ENCODE results near the gene RNU1-3. TPM values are rescaled to one million over a fixed set of nuclear protein-coding genes. Genes with fewer than 3 reads are reported as not detected.
A peak's percentile ranks its signal among the peaks of the same experiment; 100 is the strongest.
"Not testable (repeated sequence)": the region's sequence is repeated elsewhere in the genome, so short reads cannot be mapped to it uniquely, and the experiment has no call there.

Gene RNU1-3
- total RNA-seq, 2 experiments from 2014 or later, result under 0.01 to 1,968 TPM

- intact Hi-C loops (cut with micrococcal nuclease; ENCODE audit: unreplicated experiment); H3K4me2 ChIP-seq (ENCODE audit: low read length); H3K9me2 ChIP-seq (ENCODE audit: insufficient read depth, low read length); H3K36me3 ChIP-seq (ENCODE audit: insufficient read depth, low read length); H2AFZ ChIP-seq (ENCODE audit: low read length); CTCF ChIA-PET (ENCODE audit: unreplicated experiment); H3K27ac ChIP-seq (ENCODE audit: low read depth, low read length, poor library complexity, severe bottlenecking); H3K9me3 ChIP-seq (ENCODE audit: low read length); H3K4me3 ChIP-seq (ENCODE audit: low read depth, low read length, poor library complexity, severe bottlenecking); BruUV-seq (replicated peaks); H3K79me2 ChIP-seq (ENCODE audit: insufficient read depth, low read depth, low read length); DNase-seq (ENCODE audit: low spot score); H4K20me1 ChIP-seq (ENCODE audit: insufficient read depth, low read length); POLR2A ChIA-PET: not testable (repeated sequence)
- peaks cover 15% of the 10 kb centered on the region for H3K4me1 ChIP-seq (ENCODE audit: insufficient read depth, low read length, poor library complexity, severe bottlenecking)
These were observed 18.5 kb downstream of the RNU1-3 start for GRCh38 chr1:16648250-16648649.

DNA sequence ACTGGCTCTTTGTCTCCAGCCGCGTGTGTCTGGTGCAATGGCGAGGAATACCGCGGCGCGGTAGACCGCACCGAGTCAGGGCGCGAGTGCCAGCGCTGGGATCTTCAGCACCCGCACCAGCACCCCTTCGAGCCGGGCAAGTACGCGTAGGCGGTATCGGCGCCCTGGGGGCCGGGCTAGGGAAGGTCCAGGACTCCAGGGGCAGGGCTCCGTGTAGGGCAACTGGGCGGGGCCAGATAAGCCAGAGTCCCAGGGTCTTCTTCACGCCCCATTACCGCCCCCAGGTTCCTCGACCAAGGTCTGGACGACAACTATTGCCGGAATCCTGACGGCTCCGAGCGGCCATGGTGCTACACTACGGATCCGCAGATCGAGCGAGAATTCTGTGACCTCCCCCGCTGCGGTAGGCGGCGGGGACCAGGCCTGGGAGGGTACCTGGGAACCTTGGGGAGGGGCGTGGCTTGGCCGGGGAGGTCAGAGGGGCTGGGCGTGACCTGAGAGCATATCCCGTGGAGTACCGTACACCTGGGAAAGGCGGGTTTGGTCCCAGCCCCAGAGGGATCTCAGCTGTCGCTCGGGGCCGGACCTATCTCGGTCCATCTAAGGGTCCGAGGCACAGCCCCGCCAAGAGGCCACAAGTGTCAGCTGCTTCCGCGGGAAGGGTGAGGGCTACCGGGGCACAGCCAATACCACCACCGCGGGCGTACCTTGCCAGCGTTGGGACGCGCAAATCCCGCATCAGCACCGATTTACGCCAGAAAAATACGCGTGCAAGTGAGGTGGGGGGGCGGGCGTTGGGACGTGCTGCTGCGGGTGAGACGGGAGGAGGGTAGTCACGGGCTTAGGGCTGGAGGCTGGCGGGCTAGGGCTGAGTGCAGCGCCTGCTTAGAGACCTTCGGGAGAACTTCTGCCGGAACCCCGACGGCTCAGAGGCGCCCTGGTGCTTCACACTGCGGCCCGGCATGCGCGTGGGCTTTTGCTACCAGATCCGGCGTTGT is 19.3 kb downstream of the RNU1-3 start:
- peaks cover 21% of the 10 kb centered on the region for H3K4me1 ChIP-seq (ENCODE audit: insufficient read depth, low read length, poor library complexity, severe bottlenecking)
- H3K9me2 ChIP-seq (ENCODE audit: insufficient read depth, low read length); H3K9me3 ChIP-seq (ENCODE audit: low read length); H3K36me3 ChIP-seq (ENCODE audit: insufficient read depth, low read length); BruUV-seq (replicated peaks); H3K27ac ChIP-seq (ENCODE audit: low read depth, low read length, poor library complexity, severe bottlenecking); intact Hi-C loops (cut with micrococcal nuclease; ENCODE audit: unreplicated experiment); POLR2A ChIA-PET; H3K4me3 ChIP-seq (ENCODE audit: low read depth, low read length, poor library complexity, severe bottlenecking); H2AFZ ChIP-seq (ENCODE audit: low read length); H4K20me1 ChIP-seq (ENCODE audit: insufficient read depth, low read length); DNase-seq (ENCODE audit: low spot score); H3K4me2 ChIP-seq (ENCODE audit: low read length); CTCF ChIA-PET (ENCODE audit: unreplicated experiment); H3K79me2 ChIP-seq (ENCODE audit: insufficient read depth, low read depth, low read length): not testable (repeated sequence)

DNA sequence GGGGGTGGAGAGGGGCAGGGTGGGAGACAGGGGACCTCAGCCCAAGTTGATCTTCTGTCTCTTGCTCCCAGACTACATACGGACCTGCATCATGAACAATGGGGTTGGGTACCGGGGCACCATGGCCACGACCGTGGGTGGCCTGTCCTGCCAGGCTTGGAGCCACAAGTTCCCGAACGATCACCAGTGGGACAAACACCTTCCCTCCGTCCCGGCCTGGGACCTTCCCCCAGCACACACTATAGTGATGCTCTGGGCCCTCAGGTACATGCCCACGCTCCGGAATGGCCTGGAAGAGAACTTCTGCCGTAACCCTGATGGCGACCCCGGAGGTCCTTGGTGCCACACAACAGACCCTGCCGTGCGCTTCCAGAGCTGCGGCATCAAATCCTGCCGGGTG is 20.0 kb downstream of the RNU1-3 start:
- H3K36me3 ChIP-seq (ENCODE audit: insufficient read depth, low read length); POLR2A ChIA-PET; H3K9me3 ChIP-seq (ENCODE audit: low read length); DNase-seq (ENCODE audit: low spot score); H3K79me2 ChIP-seq (ENCODE audit: insufficient read depth, low read depth, low read length); H2AFZ ChIP-seq (ENCODE audit: low read length); H3K4me2 ChIP-seq (ENCODE audit: low read length); H4K20me1 ChIP-seq (ENCODE audit: insufficient read depth, low read length); H3K4me3 ChIP-seq (ENCODE audit: low read depth, low read length, poor library complexity, severe bottlenecking); H3K27ac ChIP-seq (ENCODE audit: low read depth, low read length, poor library complexity, severe bottlenecking); BruUV-seq (replicated peaks); H3K9me2 ChIP-seq (ENCODE audit: insufficient read depth, low read length); CTCF ChIA-PET (ENCODE audit: unreplicated experiment); intact Hi-C loops (cut with micrococcal nuclease; ENCODE audit: unreplicated experiment): not testable (repeated sequence)
- H3K4me1 ChIP-seq (ENCODE audit: insufficient read depth, low read length, poor library complexity, severe bottlenecking), result peaks cover 25% of the 10 kb centered on the region

- H3K27ac ChIP-seq (ENCODE audit: low read depth, low read length, poor library complexity, severe bottlenecking); H3K79me2 ChIP-seq (ENCODE audit: insufficient read depth, low read depth, low read length); H3K4me2 ChIP-seq (ENCODE audit: low read length); H3K4me3 ChIP-seq (ENCODE audit: low read depth, low read length, poor library complexity, severe bottlenecking); CTCF ChIA-PET (ENCODE audit: unreplicated experiment); BruUV-seq (replicated peaks); H2AFZ ChIP-seq (ENCODE audit: low read length); intact Hi-C loops (cut with micrococcal nuclease; ENCODE audit: unreplicated experiment); H3K9me3 ChIP-seq (ENCODE audit: low read length); POLR2A ChIA-PET; H3K9me2 ChIP-seq (ENCODE audit: insufficient read depth, low read length); H4K20me1 ChIP-seq (ENCODE audit: insufficient read depth, low read length); H3K36me3 ChIP-seq (ENCODE audit: insufficient read depth, low read length); DNase-seq (ENCODE audit: low spot score): not testable (repeated sequence)
- peaks cover 26% of the 10 kb centered on the region for H3K4me1 ChIP-seq (ENCODE audit: insufficient read depth, low read length, poor library complexity, severe bottlenecking)
These were observed 20.6 kb downstream of the RNU1-3 start for GRCh38 chr1:16646061-16646664.

DNA sequence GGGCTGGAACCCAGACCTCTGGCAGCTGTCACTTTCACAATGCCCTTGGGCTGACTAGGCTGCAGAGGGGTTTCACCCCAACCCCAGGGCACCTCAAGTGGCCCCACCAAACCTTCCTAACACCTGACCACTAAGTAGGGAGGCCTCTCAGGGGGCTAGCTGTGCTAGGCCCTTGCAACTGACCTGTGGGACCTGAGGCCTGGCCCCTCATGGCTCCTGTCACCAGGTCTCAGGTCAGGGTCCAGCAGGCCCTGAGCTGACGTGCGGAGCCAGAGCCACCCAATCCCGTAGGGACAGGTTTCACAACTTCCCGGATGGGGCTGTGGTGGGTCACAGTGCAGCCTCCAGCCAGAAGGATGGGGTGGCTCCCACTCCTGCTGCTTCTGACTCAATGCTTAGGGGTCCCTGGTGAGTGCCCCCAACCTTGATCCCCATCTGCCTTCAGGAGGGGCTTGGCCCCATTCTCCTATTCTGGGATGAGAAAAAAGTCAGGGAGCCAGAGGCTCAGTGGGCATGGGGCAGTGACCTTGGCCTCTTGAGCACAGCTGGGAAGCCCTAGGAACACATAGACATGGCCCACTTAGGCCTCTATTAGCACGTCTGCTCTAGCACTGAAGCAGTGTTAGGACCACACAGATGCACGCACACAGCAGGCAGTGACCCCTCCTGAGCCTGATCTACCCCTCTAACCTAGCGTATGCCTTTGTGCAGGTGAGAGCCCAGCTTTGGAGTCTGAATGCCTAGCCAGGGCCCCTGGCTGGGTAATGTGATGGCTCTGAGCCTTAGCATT is 21.3 kb downstream of the RNU1-3 start:
- BruUV-seq (replicated peaks); H3K79me2 ChIP-seq (ENCODE audit: insufficient read depth, low read depth, low read length); H3K9me3 ChIP-seq (ENCODE audit: low read length); H3K9me2 ChIP-seq (ENCODE audit: insufficient read depth, low read length); H3K36me3 ChIP-seq (ENCODE audit: insufficient read depth, low read length); CTCF ChIA-PET (ENCODE audit: unreplicated experiment); H4K20me1 ChIP-seq (ENCODE audit: insufficient read depth, low read length); DNase-seq (ENCODE audit: low spot score): not testable (repeated sequence)
- Histone ChIP-seq H3K27ac (ENCODE audit: low read depth, low read length, poor library complexity, severe bottlenecking) (peak overlapping the region; percentile 38), H2AFZ (ENCODE audit: low read length) (peak overlapping the region; percentile 82), H3K4me1 (ENCODE audit: insufficient read depth, low read length, poor library complexity, severe bottlenecking) (peaks cover 26% of the 10 kb centered on the region), H3K4me3 (ENCODE audit: low read depth, low read length, poor library complexity, severe bottlenecking) (peak overlapping the region; percentile 71), H3K4me2 (ENCODE audit: low read length) (peak overlapping the region; percentile 77)
- intact Hi-C loops (cut with micrococcal nuclease; ENCODE audit: unreplicated experiment), result loop anchor here (2.0 kb wide), 2 partner anchors 33 to 41 kb away; partner anchors contain the start of gene NBPF1
- POLR2A ChIA-PET, result interaction anchor here (1.0 kb wide), 1 partner anchor 254 kb away, joined by 3 read pairs; no protein-coding TSS in a partner anchor

Measured in OCI-LY7 (cell line).